ENCODE measurements around the gene ANKRD36. TPM values are rescaled to one million over a fixed set of nuclear protein-coding genes. Genes with fewer than 3 reads are reported as not detected.
"Not testable (repeated sequence)": the region's sequence is repeated elsewhere in the genome, so short reads cannot be mapped to it uniquely, and the experiment has no call there.

The ANKRD36 gene
- total RNA-seq, 1 donor, result 28.9 TPM

GRCh38 chr2:97202643-97203250 is 89.8 kb downstream of the ANKRD36 start:
- not testable (repeated sequence) for DNase-seq (ENCODE audit: low read depth)

GRCh38 chr2:97210325-97210724 is 97.4 kb downstream of the ANKRD36 start:
- no peak overlapping the region for H3K4me3 ChIP-seq (ENCODE audit: low read depth, low read length)
- TF ChIP-seq CTCF (IDR thresholded peaks at IDR 0.05; ENCODE audit: insufficient read depth, low read depth, low read length), result no peak
- DNase-seq (ENCODE audit: low read depth), result no peak

More at GRCh38 chr2:97202643-97203250, 89.8 kb downstream of the ANKRD36 start:
- not testable (repeated sequence) for H3K4me3 ChIP-seq (ENCODE audit: low read depth, low read length)

GRCh38 chr2:97215025-97215424 is 102.1 kb downstream of the ANKRD36 start:
- DNase-seq (ENCODE audit: low read depth); H3K4me3 ChIP-seq (ENCODE audit: low read depth, low read length): not testable (repeated sequence)

- H3K4me3 ChIP-seq (ENCODE audit: low read depth, low read length); DNase-seq (ENCODE audit: low read depth): not testable (repeated sequence)
Observed at GRCh38 chr2:97230848-97231585, 118.1 kb downstream of the ANKRD36 start.

- not testable (repeated sequence) for DNase-seq (ENCODE audit: low read depth); H3K4me3 ChIP-seq (ENCODE audit: low read depth, low read length)
Observed at GRCh38 chr2:97232981-97233380, 120.0 kb downstream of the ANKRD36 start.

- DNase-seq (ENCODE audit: low read depth); H3K4me3 ChIP-seq (ENCODE audit: low read depth, low read length): not testable (repeated sequence)
Observed at GRCh38 chr2:97233660-97234295, 120.8 kb downstream of the ANKRD36 start.

- not testable (repeated sequence) for H3K4me3 ChIP-seq (ENCODE audit: low read depth, low read length); DNase-seq (ENCODE audit: low read depth)
Observed at GRCh38 chr2:97261192-97261591, 148.2 kb downstream of the ANKRD36 start.

GRCh38 chr2:97266449-97266848 is 153.5 kb downstream of the ANKRD36 start:
- H3K4me3 ChIP-seq (ENCODE audit: low read depth, low read length); DNase-seq (ENCODE audit: low read depth): not testable (repeated sequence)

- DNase-seq (ENCODE audit: low read depth), result no peak
- no peak overlapping the region for H3K4me3 ChIP-seq (ENCODE audit: low read depth, low read length)
- TF ChIP-seq CTCF (IDR thresholded peaks at IDR 0.05; ENCODE audit: insufficient read depth, low read depth, low read length), result no peak
Observed at GRCh38 chr2:97267411-97268074, 154.6 kb downstream of the ANKRD36 start.

GRCh38 chr2:97268075-97268591 is 155.2 kb downstream of the ANKRD36 start:
- not testable (repeated sequence) for H3K4me3 ChIP-seq (ENCODE audit: low read depth, low read length); DNase-seq (ENCODE audit: low read depth)

GRCh38 chr2:97276232-97276798 is 163.4 kb downstream of the ANKRD36 start:
- DNase-seq (ENCODE audit: low read depth); H3K4me3 ChIP-seq (ENCODE audit: low read depth, low read length): not testable (repeated sequence)

GRCh38 chr2:97285187-97285586 is 172.2 kb downstream of the ANKRD36 start:
- not testable (repeated sequence) for DNase-seq (ENCODE audit: low read depth)

GRCh38 chr2:97293687-97294086 is 180.7 kb downstream of the ANKRD36 start:
- not testable (repeated sequence) for H3K4me3 ChIP-seq (ENCODE audit: low read depth, low read length); DNase-seq (ENCODE audit: low read depth)

More at GRCh38 chr2:97285187-97285586, 172.2 kb downstream of the ANKRD36 start:
- not testable (repeated sequence) for H3K4me3 ChIP-seq (ENCODE audit: low read depth, low read length)
